ENCODE measurements around the gene MAPK11. TPM values are rescaled to one million over a fixed set of nuclear protein-coding genes. Genes with fewer than 3 reads are reported as not detected.

Gene MAPK11
- total and polyA plus RNA-seq, 2 donors (not counting 1 experiment from before 2014, with no cell fraction given): 8.1 to 9.9 TPM

GRCh38 chr22:50232481-50233151 lies 37.6 kb downstream of the MAPK11 start:
- no peak overlapping the region for H3K4me3 ChIP-seq (ENCODE audit: control extremely low read depth in 1 of 5, extremely low read depth in 1 of 5, insufficient read depth in 1 of 5, low read depth in 2 of 5, low read length in 4 of 5)
- Mint-ChIP-seq H3K4me1 (peaks cover 9% of the 10 kb centered on the region), H3K9me3 (ENCODE audit: insufficient read depth) (no peaks in the 10 kb centered on the region), H3K27ac (no peak overlapping the region), H3K27me3 (no peaks in the 10 kb centered on the region), H3K4me3 (no peak overlapping the region)
- H2AFZ ChIP-seq (ENCODE audit: insufficient read depth, low read depth, low read length, poor library complexity, severe bottlenecking): no peak overlapping the region
- no peak overlapping the region for H3K27ac ChIP-seq (ENCODE audit: low read length in 2 of 2)
- peaks cover 0 to 5% (median 0%) of the 10 kb centered on the region in 3 donors for H3K9me3 ChIP-seq (ENCODE audit: control extremely low read depth in 1 of 3, control insufficient read depth in 2 of 3, insufficient read depth in 1 of 3, low read length in 2 of 3)
- ATAC-seq (ENCODE audit: low read depth): no peak
- no peak overlapping the region for H3K9ac ChIP-seq (ENCODE audit: low read length)
- WGBS (ENCODE audit: insufficient coverage): 94% methylated on average over 17 of the region's 20 CpGs
- DNase-seq: no peak
- H3K4me1 ChIP-seq (ENCODE audit: control insufficient read depth in 2 of 2, insufficient read depth in 2 of 2, low read length in 2 of 2): no peaks in the 10 kb centered on the region
- TF ChIP-seq EZH2 (IDR thresholded peaks at IDR 0.05; ENCODE audit: borderline replicate concordance, insufficient read depth, low read depth, low read length, poor library complexity, severe bottlenecking) (no peak), CTCF (IDR thresholded peaks at IDR 0.05) (no peak)
- peaks cover 0 to 44% of the 10 kb centered on the region in 2 experiments for H3K36me3 ChIP-seq (replicated peaks in 1 of 2; ENCODE audit: control extremely low read depth in 1 of 2, control insufficient read depth in 1 of 2, extremely low read depth in 1 of 2, insufficient read depth in 2 of 2, low read length in 1 of 2)
- H3K27me3 ChIP-seq (replicated peaks in 1 of 4; ENCODE audit: control extremely low read depth in 1 of 4, control insufficient read depth in 3 of 4, insufficient read depth in 4 of 4, low read length in 3 of 4): no peaks in the 10 kb centered on the region
- intact Hi-C loops (cut with micrococcal nuclease): no loop called here
- POLR2A ChIA-PET: no interaction called here
- no peak overlapping the region for H3K4me2 ChIP-seq (replicated peaks; ENCODE audit: low read depth, low read length, poor library complexity, severe bottlenecking)
- CTCF ChIA-PET: interaction anchor here (1.1 to 1.4 kb wide), 4 partner anchors 10 to 84 kb away, joined by 3 to 4 read pairs (median 3); no protein-coding TSS in a partner anchor
- H3K79me2 ChIP-seq (ENCODE audit: control insufficient read depth, insufficient read depth, low read length): peaks cover 69% of the 10 kb centered on the region
- peaks cover 69% of the 10 kb centered on the region for H4K20me1 ChIP-seq (ENCODE audit: control insufficient read depth, insufficient read depth, low read length, poor library complexity, severe bottlenecking)

- Histone ChIP-seq H3K4me3 (ENCODE audit: control extremely low read depth in 1 of 5, extremely low read depth in 1 of 5, insufficient read depth in 1 of 5, low read depth in 2 of 5, low read length in 4 of 5) (no peak overlapping the region), H3K27me3 (replicated peaks in 1 of 4; ENCODE audit: control extremely low read depth in 1 of 4, control insufficient read depth in 3 of 4, insufficient read depth in 4 of 4, low read length in 3 of 4) (no peaks in the 10 kb centered on the region), H3K27ac (ENCODE audit: low read length in 2 of 2) (no peak overlapping the region), H3K9me3 (ENCODE audit: control extremely low read depth in 1 of 3, control insufficient read depth in 2 of 3, insufficient read depth in 1 of 3, low read length in 2 of 3) (peaks cover 0 to 5% (median 0%) of the 10 kb centered on the region in 3 donors), H3K4me2 (replicated peaks; ENCODE audit: low read depth, low read length, poor library complexity, severe bottlenecking) (no peak overlapping the region), H4K20me1 (ENCODE audit: control insufficient read depth, insufficient read depth, low read length, poor library complexity, severe bottlenecking) (peaks cover 48% of the 10 kb centered on the region), H3K9ac (ENCODE audit: low read length) (no peak overlapping the region), H3K79me2 (ENCODE audit: control insufficient read depth, insufficient read depth, low read length) (peaks cover 44% of the 10 kb centered on the region), H3K36me3 (replicated peaks in 1 of 2; ENCODE audit: control extremely low read depth in 1 of 2, control insufficient read depth in 1 of 2, extremely low read depth in 1 of 2, insufficient read depth in 2 of 2, low read length in 1 of 2) (peaks cover 0 to 47% of the 10 kb centered on the region in 2 experiments), H3K4me1 (ENCODE audit: control insufficient read depth in 2 of 2, insufficient read depth in 2 of 2, low read length in 2 of 2) (no peaks in the 10 kb centered on the region), H2AFZ (ENCODE audit: insufficient read depth, low read depth, low read length, poor library complexity, severe bottlenecking) (no peak overlapping the region)
- ChIA-PET CTCF (no interaction called here), POLR2A (no interaction called here)
- no peak overlapping the region for H3K27ac Mint-ChIP-seq
- TF ChIP-seq CTCF (IDR thresholded peaks at IDR 0.05) (no peak), EZH2 (IDR thresholded peaks at IDR 0.05; ENCODE audit: borderline replicate concordance, insufficient read depth, low read depth, low read length, poor library complexity, severe bottlenecking) (no peak)
- whole genome bisulfite sequencing (ENCODE audit: insufficient coverage): 93% methylated on average over 12 of the region's 16 CpGs
- no peak for DNase-seq
- no peaks in the 10 kb centered on the region for H3K9me3 Mint-ChIP-seq (ENCODE audit: insufficient read depth)
- no peaks in the 10 kb centered on the region for H3K4me1 Mint-ChIP-seq
- intact Hi-C loops (cut with micrococcal nuclease): no loop called here
- H3K4me3 Mint-ChIP-seq: no peak overlapping the region
- ATAC-seq (ENCODE audit: low read depth): no peak
- no peaks in the 10 kb centered on the region for H3K27me3 Mint-ChIP-seq
Measured at GRCh38 chr22:50229370-50229769, 40.8 kb downstream of the MAPK11 start.

All from B cell (primary cell).